ENCODE measurements around the gene CNPY2. TPM values are rescaled to one million over a fixed set of nuclear protein-coding genes. Genes with fewer than 3 reads are reported as not detected.

The CNPY2 gene
- total and polyA plus RNA-seq, 8 donors = 39.7 to 112 (median 87.4) TPM

- peak overlapping the region; percentile 94 to 98 (median 97) for H3K27ac ChIP-seq
- intact Hi-C loops (cut with DNase I; ENCODE audit: low total_unique reads) = no loop called here
- H3K9me3 ChIP-seq = no peaks in the 10 kb centered on the region
- peak overlapping the region; percentile 83 to 91 (median 88) for H3K4me3 ChIP-seq
- TF ChIP-seq EP300 (IDR thresholded peaks at IDR 0.05) (no peak), POLR2A (IDR thresholded peaks at IDR 0.05) (no peak), POLR2AphosphoS5 (IDR thresholded peaks at IDR 0.05) (no peak)
- peaks cover 40 to 74% (median 54%) of the 10 kb centered on the region in 4 donors for H3K4me1 ChIP-seq
- DNase-seq = peak in 1 of 2 donors; percentile 52
- H3K36me3 ChIP-seq = peaks cover 0 to 36% (median 24%) of the 10 kb centered on the region in 4 donors
- WGBS, 5 donors = 0 to 3% (median 2%) methylated on average over 10 of the region's 10 CpGs
- H3K27me3 ChIP-seq = no peaks in the 10 kb centered on the region
These were observed 16.4 kb downstream of the CNPY2 start for GRCh38 chr12:56299308-56299852.

- Histone ChIP-seq H3K4me1 (peaks cover 40 to 79% (median 57%) of the 10 kb centered on the region in 4 donors), H3K27me3 (no peaks in the 10 kb centered on the region), H3K4me3 (peak overlapping the region; percentile 83 to 91 (median 88)), H3K9me3 (no peaks in the 10 kb centered on the region), H3K36me3 (peaks cover 0 to 36% (median 24%) of the 10 kb centered on the region in 4 donors), H3K27ac (peak overlapping the region in 4 of 5 donors; percentile 94 to 98 (median 97))
- DNase-seq = no peak
- intact Hi-C loops (cut with DNase I; ENCODE audit: low total_unique reads) = no loop called here
- 68 to 76% (median 74%) methylated on average over 5 of the region's 5 CpGs for WGBS, 5 donors
- TF ChIP-seq POLR2AphosphoS5 (IDR thresholded peaks at IDR 0.05) = no peak
- no peak for TF ChIP-seq EP300 (IDR thresholded peaks at IDR 0.05)
- TF ChIP-seq CTCF (IDR thresholded peaks at IDR 0.05) = no peak
- no peak for TF ChIP-seq POLR2A (IDR thresholded peaks at IDR 0.05)
These were observed 17.0 kb downstream of the CNPY2 start for GRCh38 chr12:56298828-56299227.

- Histone ChIP-seq H3K4me1 (peaks cover 40 to 83% (median 60%) of the 10 kb centered on the region in 4 donors), H3K27me3 (no peaks in the 10 kb centered on the region), H3K36me3 (peaks cover 0 to 36% (median 23%) of the 10 kb centered on the region in 4 donors), H3K9me3 (no peaks in the 10 kb centered on the region), H3K4me3 (no peak overlapping the region), H3K27ac (no peak overlapping the region)
- intact Hi-C loops (cut with DNase I; ENCODE audit: low total_unique reads) = no loop called here
- TF ChIP-seq CTCF (IDR thresholded peaks at IDR 0.05) = no peak
- no peak for TF ChIP-seq EP300 (IDR thresholded peaks at IDR 0.05)
- TF ChIP-seq POLR2A (IDR thresholded peaks at IDR 0.05) = no peak
- TF ChIP-seq POLR2AphosphoS5 (IDR thresholded peaks at IDR 0.05) = no peak
- DNase-seq = no peak
- 91 to 95% (median 92%) methylated on average over 8 of the region's 8 CpGs for WGBS, 5 donors
These were observed 18.4 kb downstream of the CNPY2 start for GRCh38 chr12:56297400-56297799.

- H3K27ac ChIP-seq = no peak overlapping the region
- TF ChIP-seq CTCF (IDR thresholded peaks at IDR 0.05) = no peak
- no peak for TF ChIP-seq POLR2A (IDR thresholded peaks at IDR 0.05)
- no peak for TF ChIP-seq POLR2AphosphoS5 (IDR thresholded peaks at IDR 0.05)
- no peak for TF ChIP-seq EP300 (IDR thresholded peaks at IDR 0.05)
- WGBS, 5 donors = 59 to 82% (median 77%) methylated on average over 5 of the region's 5 CpGs
- no peak overlapping the region for H3K4me3 ChIP-seq
- no peak for DNase-seq
- H3K27me3 ChIP-seq = no peaks in the 10 kb centered on the region
- intact Hi-C loops (cut with DNase I; ENCODE audit: low total_unique reads) = no loop called here
- H3K9me3 ChIP-seq = no peaks in the 10 kb centered on the region
- H3K4me1 ChIP-seq = peaks cover 38 to 81% (median 61%) of the 10 kb centered on the region in 4 donors
- peaks cover 3 to 47% (median 29%) of the 10 kb centered on the region in 4 donors for H3K36me3 ChIP-seq
These were observed 19.5 kb downstream of the CNPY2 start for GRCh38 chr12:56296295-56296694.

- no peak for DNase-seq
- 60 to 83% (median 65%) methylated on average over 5 of the region's 5 CpGs for WGBS, 5 donors
- no peak overlapping the region for H3K27ac ChIP-seq
- H3K36me3 ChIP-seq = peaks cover 7 to 63% (median 48%) of the 10 kb centered on the region in 4 donors
- TF ChIP-seq CTCF (IDR thresholded peaks at IDR 0.05) = no peak
- no peak for TF ChIP-seq POLR2AphosphoS5 (IDR thresholded peaks at IDR 0.05)
- TF ChIP-seq POLR2A (IDR thresholded peaks at IDR 0.05) = no peak
- TF ChIP-seq EP300 (IDR thresholded peaks at IDR 0.05) = no peak
- H3K4me3 ChIP-seq = no peak overlapping the region
- H3K9me3 ChIP-seq = no peaks in the 10 kb centered on the region
- H3K4me1 ChIP-seq = peaks cover 22 to 83% (median 54%) of the 10 kb centered on the region in 4 donors
- intact Hi-C loops (cut with DNase I; ENCODE audit: low total_unique reads) = no loop called here
- H3K27me3 ChIP-seq = no peaks in the 10 kb centered on the region
These were observed 22.0 kb downstream of the CNPY2 start for GRCh38 chr12:56293795-56294194.

Measured in stomach (tissue), 9 donors.